HEK293 (cell line): Measurements from ENCODE around the gene TMEM179B.

ENCODE experiments used
- CTCF ChIA-PET: fragments of 350-600 bp; formaldehyde crosslinking; extraction: SDS; loops from one replicate; lab custom pipeline; 2021; ENCODE audit warnings: antibody characterized with exemption; lab: Yijun Ruan, JAX
- POLR2A ChIA-PET: fragments of 300-600 bp; formaldehyde crosslinking; extraction: SDS; loops from one replicate; lab custom pipeline; 2020; ENCODE audit warnings: antibody characterized with exemption, inconsistent platforms; lab: Yijun Ruan, JAX
- H3K27ac ChIP-seq: fragments of 200-500 bp; sonication (Bioruptor generic); 2 replicates; pipeline ENCODE4 v1.5.1; 2014; ENCODE audit warnings: low read depth, low read length, control low read depth, inconsistent platforms; ENCODE audit errors: extremely low read depth
- H3K36me3 ChIP-seq, 2 experiments: fragments of 200-500 bp in 1 of 2; sonication (Bioruptor generic) in 1 of 2; 1 replicate in 1 of 2; 2 replicates in 1 of 2; pipeline ENCODE4 v1.5.1; 2014 to 2017; ENCODE audit warnings: inconsistent platforms in 2 of 2, low read length in 2 of 2; ENCODE audit not compliant: control insufficient read depth in 2 of 2, insufficient read depth in 1 of 2
- H3K4me1 ChIP-seq: fragments of 200-500 bp; sonication (Bioruptor generic); 2 replicates; pipeline ENCODE4 v1.5.1; 2014; ENCODE audit warnings: mild to moderate bottlenecking, low read length, inconsistent platforms; ENCODE audit not compliant: control insufficient read depth, insufficient read depth
- H3K4me3 ChIP-seq: 2 replicates; pipeline ENCODE4 v1.5.1; 2011; ENCODE audit warnings: low read depth, mild to moderate bottlenecking, control low read depth, low read length, moderate library complexity
- H3K9me3 ChIP-seq: fragments of 200-500 bp; sonication (Bioruptor generic); 2 replicates; pipeline ENCODE4 v1.5.1; 2014; ENCODE audit warnings: low read depth, low read length, inconsistent platforms; ENCODE audit not compliant: control insufficient read depth, insufficient read depth
- ELK4 ChIP-seq: IDR thresholded peaks from 2 replicates; pipeline ENCODE4 v1.6.1; 2011; ENCODE audit warnings: mild to moderate bottlenecking, low read depth, low read length, borderline replicate concordance
- GLI4 ChIP-seq: fragments of 450-650 bp; formaldehyde crosslinking; IDR thresholded peaks from 2 replicates; pipeline ENCODE4 v1.5.1; 2016; ENCODE audit warnings: missing biosample characterization, missing genetic modification characterization
- GLIS1 ChIP-seq: fragments of 450-650 bp; formaldehyde crosslinking; IDR thresholded peaks from 2 replicates; pipeline ENCODE4 v1.5.1; 2016; ENCODE audit warnings: missing biosample characterization, missing genetic modification characterization
- HOXD13 ChIP-seq: sonication (generic); formaldehyde crosslinking; IDR thresholded peaks from 2 replicates; pipeline ENCODE4 v1.8.0; 2022; ENCODE audit warnings: missing genetic modification reagents, borderline replicate concordance
- PRDM1 ChIP-seq: fragments of 450-650 bp; formaldehyde crosslinking; IDR thresholded peaks from 2 replicates; pipeline ENCODE4; 2016; ENCODE audit warnings: missing biosample characterization, missing genetic modification characterization
- PRDM10 ChIP-seq: fragments of 450-650 bp; formaldehyde crosslinking; IDR thresholded peaks from 2 replicates; pipeline ENCODE4 v1.5.1; 2016; ENCODE audit warnings: missing biosample characterization, missing genetic modification characterization
- ZBTB48 ChIP-seq: fragments of 450-650 bp; formaldehyde crosslinking; IDR thresholded peaks from 2 replicates; pipeline ENCODE4 v1.5.1; 2016; ENCODE audit warnings: missing biosample characterization, missing genetic modification characterization
- ZBTB7A ChIP-seq: fragments of 450-650 bp; formaldehyde crosslinking; IDR thresholded peaks from 2 replicates; pipeline ENCODE4 v1.5.1; 2016; ENCODE audit warnings: low read depth, missing biosample characterization, missing genetic modification characterization
- ZFP37 ChIP-seq: fragments of 450-650 bp; formaldehyde crosslinking; IDR thresholded peaks from 2 replicates; pipeline ENCODE4 v1.5.1; 2016; ENCODE audit warnings: missing biosample characterization, missing genetic modification characterization
- ZNF169 ChIP-seq: fragments of 450-650 bp; formaldehyde crosslinking; IDR thresholded peaks from 2 replicates; pipeline ENCODE4 v1.5.1; 2016; ENCODE audit warnings: missing biosample characterization, missing genetic modification characterization
- ZNF19 ChIP-seq: fragments of 450-650 bp; formaldehyde crosslinking; IDR thresholded peaks from 2 replicates; pipeline ENCODE4; 2016; ENCODE audit warnings: missing biosample characterization, missing genetic modification characterization, low read depth
- ZNF2 ChIP-seq: fragments of 450-650 bp; formaldehyde crosslinking; IDR thresholded peaks from 2 replicates; pipeline ENCODE4 v1.5.1; 2016; ENCODE audit warnings: missing biosample characterization, missing genetic modification characterization
- ZNF202 ChIP-seq: fragments of 450-650 bp; formaldehyde crosslinking; IDR thresholded peaks from 2 replicates; pipeline ENCODE4 v1.5.1; 2016; ENCODE audit warnings: missing biosample characterization, missing genetic modification characterization, borderline replicate concordance
- ZNF211 ChIP-seq: fragments of 450-650 bp; formaldehyde crosslinking; IDR thresholded peaks from 2 replicates; pipeline ENCODE4 v1.5.1; 2016; ENCODE audit warnings: low read depth, missing biosample characterization, missing genetic modification characterization
- ZNF280D ChIP-seq: fragments of 450-650 bp; formaldehyde crosslinking; IDR thresholded peaks from 2 replicates; pipeline ENCODE4 v1.5.1; 2016; ENCODE audit warnings: missing biosample characterization, missing genetic modification characterization
- ZNF37A ChIP-seq: fragments of 450-650 bp; IDR thresholded peaks from 2 replicates; pipeline ENCODE4 v1.5.1; 2018; ENCODE audit warnings: missing biosample characterization, missing genetic modification characterization
- ZNF48 ChIP-seq: fragments of 450-650 bp; formaldehyde crosslinking; IDR thresholded peaks from 2 replicates; pipeline ENCODE4 v1.5.1; 2016; ENCODE audit warnings: missing biosample characterization, missing genetic modification characterization
- ZNF514 ChIP-seq: fragments of 450-650 bp; formaldehyde crosslinking; IDR thresholded peaks from 2 replicates; pipeline ENCODE4 v1.5.1; 2016; ENCODE audit warnings: missing biosample characterization, missing genetic modification characterization
- ZNF548 ChIP-seq: fragments of 450-650 bp; formaldehyde crosslinking; IDR thresholded peaks from 2 replicates; pipeline ENCODE4 v1.5.1; 2016; ENCODE audit warnings: missing biosample characterization, missing genetic modification characterization
- ZNF558 ChIP-seq: fragments of 450-650 bp; formaldehyde crosslinking; IDR thresholded peaks from 2 replicates; pipeline ENCODE4 v1.5.1; 2016; ENCODE audit warnings: missing biosample characterization, missing genetic modification characterization
- ZNF585B ChIP-seq: fragments of 450-650 bp; formaldehyde crosslinking; IDR thresholded peaks from 2 replicates; pipeline ENCODE4 v1.5.1; 2016; ENCODE audit warnings: missing biosample characterization, missing genetic modification characterization
- ZNF600 ChIP-seq: fragments of 450-650 bp; formaldehyde crosslinking; IDR thresholded peaks from 2 replicates; pipeline ENCODE4 v1.5.1; 2016; ENCODE audit warnings: missing biosample characterization, missing genetic modification characterization
- ZNF610 ChIP-seq: fragments of 450-650 bp; formaldehyde crosslinking; IDR thresholded peaks from 2 replicates; pipeline ENCODE4 v1.5.1; 2016; ENCODE audit warnings: missing biosample characterization, missing genetic modification characterization, borderline replicate concordance
- ZNF654 ChIP-seq: fragments of 450-650 bp; formaldehyde crosslinking; IDR thresholded peaks from 2 replicates; pipeline ENCODE4 v1.5.1; 2016; ENCODE audit warnings: low read depth, missing biosample characterization, missing genetic modification characterization
- ZNF677 ChIP-seq: fragments of 450-650 bp; IDR thresholded peaks from 2 replicates; pipeline ENCODE4 v1.5.0; 2018; ENCODE audit warnings: missing biosample characterization, mild to moderate bottlenecking, missing genetic modification characterization, moderate library complexity
- ZNF76 ChIP-seq: fragments of 450-650 bp; formaldehyde crosslinking; IDR thresholded peaks from 2 replicates; pipeline ENCODE4; 2016; ENCODE audit warnings: low read depth, missing biosample characterization, missing genetic modification characterization, borderline replicate concordance
- ZSCAN16 ChIP-seq: fragments of 450-650 bp; formaldehyde crosslinking; IDR thresholded peaks from 2 replicates; pipeline ENCODE4 v1.5.1; 2016; ENCODE audit warnings: missing biosample characterization, missing genetic modification characterization
- ZXDB ChIP-seq: fragments of 450-650 bp; formaldehyde crosslinking; IDR thresholded peaks from 2 replicates; pipeline ENCODE4 v1.5.1; 2016; ENCODE audit warnings: missing biosample characterization, missing genetic modification characterization

TMEM179B gene

GRCh38 chr11:62805961-62806441 lies 18.8 kb downstream of the TMEM179B start:
- H3K36me3 ChIP-seq: peaks cover 13 to 34% of the 10 kb centered on the region in 2 experiments
- CTCF ChIA-PET: interaction anchor here (0.7 kb wide), 1 partner anchor 28 kb away, joined by 4 read pairs; no protein-coding TSS in a partner anchor
- POLR2A ChIA-PET: interaction anchor here (0.5 to 3.5 kb wide), 19 partner anchors 10 to 161 kb away, joined by 3 to 25 read pairs (median 6); partner anchors contain the start of genes C11orf98, CSKMT, HNRNPUL2 and POLR2G

GRCh38 chr11:62806611-62807121 lies 19.5 kb downstream of the TMEM179B start:
- Histone ChIP-seq H3K4me3 (no peak overlapping the region), H3K36me3 (peaks cover 11 to 27% of the 10 kb centered on the region in 2 experiments), H3K9me3 (no peaks in the 10 kb centered on the region), H3K27ac (no peak overlapping the region), H3K4me1 (no peaks in the 10 kb centered on the region)
- ChIA-PET CTCF (interaction anchor here (0.7 to 0.9 kb wide), 2 partner anchors 15 to 28 kb away, joined by 4 read pairs; no protein-coding TSS in a partner anchor), POLR2A (interaction anchor here (0.5 to 3.5 kb wide), 12 partner anchors 10 to 79 kb away, joined by 3 to 25 read pairs (median 7); partner anchors contain the start of genes POLR2G, STX5, TEX54 and TMEM179B)
- TF ChIP-seq ZNF514 (tag by site-specific recombination) (no peak), ZNF654 (tag by site-specific recombination) (no peak), ZNF37A (tag by site-specific recombination) (no peak), ZNF548 (tag by site-specific recombination) (no peak), ELK4 (no peak), ZNF2 (tag by site-specific recombination) (no peak), PRDM1 (0 out of 2 replicates have a peak, but pooled peaks have one; percentile 6), ZBTB48 (peak; percentile 76), ZNF169 (no peak), ZNF585B (tag by site-specific recombination) (no peak), ZNF677 (tag by site-specific recombination) (no peak), ZBTB7A (tag by site-specific recombination) (no peak), ZSCAN16 (tag by site-specific recombination) (no peak), ZNF558 (tag by site-specific recombination) (no peak), ZNF610 (no peak), ZNF202 (tag by site-specific recombination) (no peak), ZNF211 (no peak), GLIS1 (tag by site-specific recombination) (peak; percentile 67), ZNF600 (tag by site-specific recombination) (no peak), PRDM10 (tag by site-specific recombination) (peak; percentile 36; the same call in 1 of the 2 replicates)

More at GRCh38 chr11:62805961-62806441, 18.8 kb downstream of the TMEM179B start:
- no peaks in the 10 kb centered on the region for H3K9me3 ChIP-seq
- no peaks in the 10 kb centered on the region for H3K4me1 ChIP-seq
- H3K4me3 ChIP-seq: peak overlapping the region; percentile 84
- no peak for TF ChIP-seq ZFP37 (tag by site-specific recombination)
- TF ChIP-seq ZNF48: no peak
- TF ChIP-seq ZNF76 (tag by site-specific recombination): no peak
- TF ChIP-seq ZXDB (tag by site-specific recombination): no peak
- TF ChIP-seq HOXD13 (CRISPR knock-in tag): no peak
- no peak for TF ChIP-seq GLI4
- no peak for TF ChIP-seq ZNF19 (tag by site-specific recombination)
- TF ChIP-seq ZNF280D (tag by site-specific recombination): no peak
- no peak for TF ChIP-seq ZNF558 (tag by site-specific recombination)
- no peak overlapping the region; the same call in 1 of the 2 replicates for H3K27ac ChIP-seq
